Sigmoid colon (tissue), 3 donors: ENCODE measurements around the gene SMC2.

ENCODE experiments used
- POLR2A ChIP-seq, 2 donors: fragments of 450-650 bp; IDR thresholded peaks; one replicate each; pipeline ENCODE4 v1.6.1; 2016; ENCODE audit warnings: antibody characterized with exemption in 2 of 2, mild to moderate bottlenecking in 2 of 2, moderate library complexity in 2 of 2
- TF ChIP-seq, protein P1 (sequence below), 4 experiments: fragments of 450-650 bp in 3 of 4; fragments of 200-600 bp in 1 of 4; IDR thresholded peaks; one replicate each; pipeline ENCODE4 v1.5.1; 2016 to 2019; ENCODE audit warnings: antibody characterized with exemption in 4 of 4, mild to moderate bottlenecking in 3 of 4, moderate library complexity in 2 of 4

DNA sequence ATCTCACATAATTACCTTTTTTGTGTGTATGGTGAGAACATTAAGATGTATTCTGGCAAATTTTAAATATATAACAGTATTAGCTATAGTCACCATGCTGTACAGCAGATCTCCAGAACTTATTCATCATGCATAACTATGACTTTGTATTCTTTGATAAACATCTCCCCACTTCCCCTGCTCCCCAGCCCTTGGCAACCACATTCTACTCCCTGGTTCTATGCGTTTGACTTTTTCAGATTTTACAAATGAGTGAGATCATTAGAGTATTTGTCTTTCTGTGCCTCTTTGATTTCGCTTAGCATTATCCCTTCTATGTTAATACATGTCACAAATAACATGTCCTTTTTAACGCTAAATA lies 49.4 kb downstream of the SMC2 start:
- TF ChIP-seq, protein P1, sequence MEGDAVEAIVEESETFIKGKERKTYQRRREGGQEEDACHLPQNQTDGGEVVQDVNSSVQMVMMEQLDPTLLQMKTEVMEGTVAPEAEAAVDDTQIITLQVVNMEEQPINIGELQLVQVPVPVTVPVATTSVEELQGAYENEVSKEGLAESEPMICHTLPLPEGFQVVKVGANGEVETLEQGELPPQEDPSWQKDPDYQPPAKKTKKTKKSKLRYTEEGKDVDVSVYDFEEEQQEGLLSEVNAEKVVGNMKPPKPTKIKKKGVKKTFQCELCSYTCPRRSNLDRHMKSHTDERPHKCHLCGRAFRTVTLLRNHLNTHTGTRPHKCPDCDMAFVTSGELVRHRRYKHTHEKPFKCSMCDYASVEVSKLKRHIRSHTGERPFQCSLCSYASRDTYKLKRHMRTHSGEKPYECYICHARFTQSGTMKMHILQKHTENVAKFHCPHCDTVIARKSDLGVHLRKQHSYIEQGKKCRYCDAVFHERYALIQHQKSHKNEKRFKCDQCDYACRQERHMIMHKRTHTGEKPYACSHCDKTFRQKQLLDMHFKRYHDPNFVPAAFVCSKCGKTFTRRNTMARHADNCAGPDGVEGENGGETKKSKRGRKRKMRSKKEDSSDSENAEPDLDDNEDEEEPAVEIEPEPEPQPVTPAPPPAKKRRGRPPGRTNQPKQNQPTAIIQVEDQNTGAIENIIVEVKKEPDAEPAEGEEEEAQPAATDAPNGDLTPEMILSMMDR (IDR thresholded peaks at IDR 0.05): no peak
- TF ChIP-seq POLR2A (IDR thresholded peaks at IDR 0.05): no peak
